AG04449 (cell line): Measurements from ENCODE around the gene COL5A3.

ENCODE experiments used
- CTCF ChIA-PET: fragments of 350-600 bp; formaldehyde crosslinking; extraction: SDS; loops from one replicate; lab custom pipeline; 2021; ENCODE audit warnings: antibody characterized with exemption; lab: Yijun Ruan, JAX
- POLR2A ChIA-PET: fragments of 400-600, 350-600 bp; formaldehyde crosslinking; extraction: SDS; loops from one replicate; lab custom pipeline; 2020; ENCODE audit warnings: antibody characterized with exemption, inconsistent platforms; lab: Yijun Ruan, JAX
- DNase-seq: peaks from one replicate; pipeline ENCODE4 v3.0.0-alpha.2; 2010; ENCODE audit warnings: low read depth, low spot score
- H3K4me3 ChIP-seq: 2 replicates; pipeline ENCODE4 v1.5.1; 2011; ENCODE audit warnings: low read depth, mild to moderate bottlenecking, control low read depth, low read length
- TF ChIP-seq, protein P1 (sequence below): IDR thresholded peaks from one replicate; pipeline ENCODE4 v1.5.1; 2011; ENCODE audit warnings: mild to moderate bottlenecking, moderate library complexity, low read length, control low read depth, inconsistent platforms; ENCODE audit not compliant: insufficient read depth; ENCODE audit errors: missing control alignments

COL5A3 gene

DNA sequence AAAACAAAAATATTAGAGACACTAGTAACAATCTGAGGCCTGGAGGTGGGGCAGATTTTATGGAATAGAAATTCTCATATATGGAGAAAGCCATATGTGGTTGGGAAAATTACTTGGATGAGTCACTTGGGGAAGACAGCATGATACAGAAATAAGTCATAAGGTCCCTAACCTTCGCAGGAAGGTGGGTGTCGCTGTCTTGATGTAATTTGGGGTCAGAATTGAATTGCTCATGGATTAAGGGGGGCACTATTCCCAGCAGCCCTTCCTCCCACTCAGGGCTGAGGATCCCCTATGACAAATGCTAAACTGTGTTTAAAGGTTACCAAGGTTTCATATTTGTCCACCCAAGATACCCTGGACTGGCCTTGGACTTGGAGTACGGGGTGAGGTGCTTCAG is 8.0 kb upstream of the COL5A3 start:
- H3K4me3 ChIP-seq, result no peak overlapping the region
- no peak for DNase-seq
- POLR2A ChIA-PET, result no interaction called here
- CTCF ChIA-PET, result interaction anchor here (1.5 to 7.1 kb wide), 4 partner anchors 7 to 86 kb away, joined by 3 to 63 read pairs (median 27); no protein-coding TSS in a partner anchor
- TF ChIP-seq, protein P1, sequence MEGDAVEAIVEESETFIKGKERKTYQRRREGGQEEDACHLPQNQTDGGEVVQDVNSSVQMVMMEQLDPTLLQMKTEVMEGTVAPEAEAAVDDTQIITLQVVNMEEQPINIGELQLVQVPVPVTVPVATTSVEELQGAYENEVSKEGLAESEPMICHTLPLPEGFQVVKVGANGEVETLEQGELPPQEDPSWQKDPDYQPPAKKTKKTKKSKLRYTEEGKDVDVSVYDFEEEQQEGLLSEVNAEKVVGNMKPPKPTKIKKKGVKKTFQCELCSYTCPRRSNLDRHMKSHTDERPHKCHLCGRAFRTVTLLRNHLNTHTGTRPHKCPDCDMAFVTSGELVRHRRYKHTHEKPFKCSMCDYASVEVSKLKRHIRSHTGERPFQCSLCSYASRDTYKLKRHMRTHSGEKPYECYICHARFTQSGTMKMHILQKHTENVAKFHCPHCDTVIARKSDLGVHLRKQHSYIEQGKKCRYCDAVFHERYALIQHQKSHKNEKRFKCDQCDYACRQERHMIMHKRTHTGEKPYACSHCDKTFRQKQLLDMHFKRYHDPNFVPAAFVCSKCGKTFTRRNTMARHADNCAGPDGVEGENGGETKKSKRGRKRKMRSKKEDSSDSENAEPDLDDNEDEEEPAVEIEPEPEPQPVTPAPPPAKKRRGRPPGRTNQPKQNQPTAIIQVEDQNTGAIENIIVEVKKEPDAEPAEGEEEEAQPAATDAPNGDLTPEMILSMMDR, result no peak

DNA sequence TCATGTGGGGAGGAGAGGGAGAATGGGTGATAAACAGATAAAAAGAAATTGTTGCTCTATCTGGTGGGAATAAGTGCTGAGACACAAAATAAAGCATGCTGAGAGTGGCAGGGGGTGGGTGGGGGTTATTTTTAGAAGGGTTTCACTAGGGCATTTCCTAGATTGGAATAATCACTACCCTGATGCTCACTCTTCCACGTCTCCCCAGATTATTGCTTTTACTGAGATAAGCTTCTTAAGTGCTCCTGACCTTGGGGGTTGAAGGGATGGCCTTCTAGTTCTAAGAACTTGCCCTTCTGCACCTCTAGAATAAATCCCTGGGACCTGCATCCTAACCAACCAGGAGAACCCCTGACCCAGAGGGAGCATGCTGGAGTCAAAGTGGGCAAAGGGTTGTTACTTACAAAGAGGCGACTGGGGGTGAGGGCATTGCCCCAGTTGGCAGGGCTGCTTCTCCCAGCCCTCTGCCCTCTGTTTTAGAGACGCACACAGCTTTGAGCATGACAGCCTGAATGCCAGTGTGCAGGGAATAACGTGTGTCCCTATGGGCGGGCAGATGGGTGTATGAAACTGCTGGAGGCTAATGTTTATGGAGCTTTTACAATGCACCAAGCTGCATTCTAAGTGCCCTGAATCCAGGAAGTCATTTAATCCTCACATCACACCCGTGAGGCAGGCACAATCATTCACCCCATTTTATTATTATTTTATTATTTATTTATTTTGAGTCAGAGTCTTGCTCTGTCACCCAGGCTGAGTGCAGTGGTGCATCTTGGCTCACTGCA is 3.7 kb upstream of the COL5A3 start:
- CTCF ChIA-PET, result interaction anchor here (1.4 to 2.5 kb wide), 3 partner anchors 8 to 13 kb away, joined by 3 to 14 read pairs (median 12); no protein-coding TSS in a partner anchor
- H3K4me3 ChIP-seq, result no peak overlapping the region
- POLR2A ChIA-PET, result no interaction called here
- TF ChIP-seq, protein P1, result no peak
- no peak for DNase-seq

DNA sequence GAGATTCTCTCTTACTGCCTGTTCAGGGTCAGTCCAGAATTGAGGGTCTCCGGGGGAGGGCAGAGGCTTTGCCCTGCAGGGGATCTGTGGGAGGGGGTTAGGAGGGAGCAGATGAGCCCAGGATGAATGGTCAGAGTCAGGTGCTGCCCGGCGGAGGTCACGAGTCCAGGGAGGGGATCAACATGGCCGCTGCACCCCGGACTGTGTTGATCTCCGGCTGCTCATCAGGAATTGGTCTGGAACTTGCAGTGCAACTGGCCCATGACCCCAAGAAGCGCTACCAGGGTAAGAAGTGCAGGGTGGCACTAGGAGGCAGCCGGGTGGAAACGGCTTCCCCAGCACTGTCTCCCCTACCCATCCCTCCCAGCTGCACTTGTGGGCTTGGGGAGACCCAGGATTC is 3.0 kb upstream of the COL5A3 start, which contains the start of gene RDH8:
Gene RDH8 (plus strand): TSS at position 168 of the 400 bp plus-strand sequence. CDS start 15 bp downstream, at position 183.
- ChIA-PET POLR2A (no interaction called here), CTCF (interaction anchor here (1.2 to 2.5 kb wide), 4 partner anchors 9 to 14 kb away, joined by 3 to 13 read pairs (median 9); no protein-coding TSS in a partner anchor)
- no peak within 1 kb of the TSS for H3K4me3 ChIP-seq
- TF ChIP-seq, protein P1, result no peak
- DNase-seq, result no peak

DNA sequence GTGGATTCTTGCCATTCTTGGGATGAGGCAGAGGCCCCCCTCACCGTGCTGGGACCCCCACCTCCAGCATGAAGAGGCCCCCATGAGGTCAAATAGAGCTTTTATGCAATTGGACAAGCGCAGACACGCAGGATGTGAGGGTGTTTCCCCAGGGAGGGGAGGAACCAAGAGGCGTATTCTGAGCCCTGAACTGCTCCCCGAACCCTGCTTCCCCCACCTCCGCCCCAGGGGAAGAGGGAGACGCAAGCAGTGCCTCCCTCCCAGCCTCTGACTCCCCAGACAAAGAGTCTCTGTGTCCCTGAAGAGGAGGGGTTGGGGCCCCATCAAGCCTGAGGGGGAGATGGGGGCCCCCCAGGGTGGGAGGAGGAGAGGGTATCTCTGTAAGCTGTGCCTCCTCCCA is 1.7 kb upstream of the COL5A3 start:
- ChIA-PET POLR2A (interaction anchor here (0.7 kb wide), 1 partner anchor 172 kb away, joined by 3 read pairs; no protein-coding TSS in a partner anchor), CTCF (interaction anchor here (2.0 to 2.4 kb wide), 2 partner anchors 11 to 16 kb away, joined by 13 to 21 read pairs; no protein-coding TSS in a partner anchor)
- no peak for DNase-seq
- TF ChIP-seq, protein P1, result no peak
- no peak overlapping the region for H3K4me3 ChIP-seq

DNA sequence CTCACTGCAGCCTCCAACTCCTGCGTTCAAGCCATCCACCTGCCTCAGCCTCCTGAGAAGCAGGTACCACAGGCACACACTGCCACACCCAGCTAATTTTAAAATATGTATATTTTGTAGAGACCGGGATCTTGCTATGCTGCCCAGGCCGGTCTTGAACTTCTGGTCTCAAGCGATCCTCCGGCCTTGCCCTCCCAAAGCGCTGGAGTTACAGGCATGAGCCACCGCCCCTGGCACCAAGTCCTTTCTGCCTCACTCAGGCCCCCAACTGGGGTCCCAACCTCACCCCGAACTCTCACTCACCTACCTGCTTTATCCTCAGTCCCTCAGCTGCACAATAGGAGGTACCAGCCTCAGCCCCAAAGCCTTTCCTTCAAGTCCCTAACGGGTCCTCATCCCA is 635 bp upstream of the COL5A3 start:
- DNase-seq, result no peak
- POLR2A ChIA-PET, result interaction anchor here (0.6 to 1.1 kb wide), 2 partner anchors 10 to 89 kb away, joined by 3 read pairs; no protein-coding TSS in a partner anchor
- CTCF ChIA-PET, result interaction anchor here (1.1 to 2.4 kb wide), 5 partner anchors 10 to 80 kb away, joined by 3 to 21 read pairs (median 9); no protein-coding TSS in a partner anchor
- H3K4me3 ChIP-seq, result no peak overlapping the region
- TF ChIP-seq, protein P1, result no peak

DNA sequence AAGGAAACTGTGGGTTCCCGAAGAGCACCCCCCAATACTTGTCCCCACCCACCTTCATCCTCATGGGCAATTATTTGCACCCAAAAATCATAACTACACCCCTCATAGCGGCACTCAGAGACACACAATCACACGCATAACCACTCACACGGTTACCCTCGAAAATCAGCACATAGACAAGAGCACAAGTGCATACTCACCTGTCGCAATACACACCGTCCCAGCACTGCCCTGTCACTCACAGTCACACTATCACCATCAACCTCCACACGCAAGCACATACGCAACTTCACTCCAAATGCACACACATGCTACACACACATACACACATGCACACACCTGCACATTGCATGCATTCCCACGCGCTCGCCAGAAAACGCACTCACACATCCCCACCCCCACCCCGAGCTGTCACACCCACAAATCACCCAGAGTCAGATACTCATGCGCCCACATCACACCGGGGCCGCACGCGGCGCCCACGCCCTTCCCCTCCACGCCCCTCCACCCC is 535 bp downstream of the COL5A3 start:
- H3K4me3 ChIP-seq, result peak overlapping the region; percentile 65
- no peak for DNase-seq
- TF ChIP-seq, protein P1, result no peak
- CTCF ChIA-PET, result interaction anchor here (1.1 to 2.3 kb wide), 6 partner anchors 9 to 79 kb away, joined by 3 to 25 read pairs (median 6); no protein-coding TSS in a partner anchor
- POLR2A ChIA-PET, result interaction anchor here (1.1 to 1.3 kb wide), 4 partner anchors 9 to 64 kb away, joined by 3 to 8 read pairs (median 4); no protein-coding TSS in a partner anchor
